Transverse colon (tissue), 4 donors: Measurements from ENCODE around the gene ASGR1.

Experiments used
- POLR2A ChIP-seq: fragments of 450-650 bp; IDR thresholded peaks from one replicate; pipeline ENCODE4 v1.6.1; 2016; ENCODE audit warnings: antibody characterized with exemption, mild to moderate bottlenecking, moderate library complexity
- POLR2AphosphoS5 ChIP-seq, 3 donors: sonication (generic); formaldehyde crosslinking; IDR thresholded peaks; one replicate each; pipeline ENCODE4 v1.6.1; 2016; ENCODE audit warnings: antibody characterized with exemption in 3 of 3
- TF ChIP-seq, protein P1 (sequence below), 5 experiments: fragments of 200-600 bp in 3 of 5; fragments of 450-650 bp in 2 of 5; sonication (generic) in 3 of 5; IDR thresholded peaks; 1 replicate in 2 of 5; 2 replicates in 3 of 5; pipeline ENCODE4 v1.5.1; 2016 to 2017; ENCODE audit warnings: antibody characterized with exemption in 5 of 5, inconsistent platforms in 3 of 5, mild to moderate bottlenecking in 2 of 5, moderate library complexity in 1 of 5

DNA sequence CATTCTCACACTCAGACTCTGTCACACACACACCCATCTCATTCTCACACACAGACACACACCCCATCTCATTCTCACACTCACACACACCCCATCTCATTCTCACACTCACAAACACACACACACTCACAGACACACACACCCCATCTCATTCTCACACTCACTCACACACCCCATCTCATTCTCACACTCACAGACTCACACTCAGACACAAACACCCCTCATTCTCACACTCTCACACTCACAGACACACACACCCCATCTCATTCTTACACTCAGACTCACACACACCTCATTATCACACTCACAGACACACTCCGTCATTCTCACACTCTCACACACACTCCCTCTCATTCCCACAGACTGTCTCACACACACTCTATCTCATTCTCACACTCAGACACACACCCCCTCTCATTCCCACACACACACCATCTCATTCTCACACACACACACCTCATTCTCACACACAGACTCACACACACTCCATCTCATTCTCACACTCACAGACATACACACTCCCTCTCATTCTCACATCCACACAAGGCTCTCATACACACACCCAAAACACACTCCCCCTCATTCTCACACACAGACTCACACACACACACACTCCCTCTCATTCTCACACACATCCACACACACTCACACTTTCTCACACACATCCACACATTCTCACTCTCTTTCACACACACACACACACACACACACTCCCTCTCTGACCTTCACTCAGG, 2.9 kb downstream of the ASGR1 start:
- TF ChIP-seq, protein P1, sequence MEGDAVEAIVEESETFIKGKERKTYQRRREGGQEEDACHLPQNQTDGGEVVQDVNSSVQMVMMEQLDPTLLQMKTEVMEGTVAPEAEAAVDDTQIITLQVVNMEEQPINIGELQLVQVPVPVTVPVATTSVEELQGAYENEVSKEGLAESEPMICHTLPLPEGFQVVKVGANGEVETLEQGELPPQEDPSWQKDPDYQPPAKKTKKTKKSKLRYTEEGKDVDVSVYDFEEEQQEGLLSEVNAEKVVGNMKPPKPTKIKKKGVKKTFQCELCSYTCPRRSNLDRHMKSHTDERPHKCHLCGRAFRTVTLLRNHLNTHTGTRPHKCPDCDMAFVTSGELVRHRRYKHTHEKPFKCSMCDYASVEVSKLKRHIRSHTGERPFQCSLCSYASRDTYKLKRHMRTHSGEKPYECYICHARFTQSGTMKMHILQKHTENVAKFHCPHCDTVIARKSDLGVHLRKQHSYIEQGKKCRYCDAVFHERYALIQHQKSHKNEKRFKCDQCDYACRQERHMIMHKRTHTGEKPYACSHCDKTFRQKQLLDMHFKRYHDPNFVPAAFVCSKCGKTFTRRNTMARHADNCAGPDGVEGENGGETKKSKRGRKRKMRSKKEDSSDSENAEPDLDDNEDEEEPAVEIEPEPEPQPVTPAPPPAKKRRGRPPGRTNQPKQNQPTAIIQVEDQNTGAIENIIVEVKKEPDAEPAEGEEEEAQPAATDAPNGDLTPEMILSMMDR (IDR thresholded peaks at IDR 0.05) = no peak
- TF ChIP-seq POLR2A (no peak), POLR2AphosphoS5 (IDR thresholded peaks at IDR 0.05) (no peak)
